IPS-NIHi7 (cell line): ENCODE results near the gene BCKDHA.
A peak's percentile ranks its signal among the peaks of the same experiment; 100 is the strongest.
"Not testable (repeated sequence)": the region's sequence is repeated elsewhere in the genome, so short reads cannot be mapped to it uniquely, and the experiment has no call there.

Source experiments
- DNase-seq: peaks from one replicate; pipeline ENCODE4 v3.0.0; 2012; ENCODE audit warnings: mixed read lengths; ENCODE audit errors: extremely low spot score

Gene BCKDHA

DNA sequence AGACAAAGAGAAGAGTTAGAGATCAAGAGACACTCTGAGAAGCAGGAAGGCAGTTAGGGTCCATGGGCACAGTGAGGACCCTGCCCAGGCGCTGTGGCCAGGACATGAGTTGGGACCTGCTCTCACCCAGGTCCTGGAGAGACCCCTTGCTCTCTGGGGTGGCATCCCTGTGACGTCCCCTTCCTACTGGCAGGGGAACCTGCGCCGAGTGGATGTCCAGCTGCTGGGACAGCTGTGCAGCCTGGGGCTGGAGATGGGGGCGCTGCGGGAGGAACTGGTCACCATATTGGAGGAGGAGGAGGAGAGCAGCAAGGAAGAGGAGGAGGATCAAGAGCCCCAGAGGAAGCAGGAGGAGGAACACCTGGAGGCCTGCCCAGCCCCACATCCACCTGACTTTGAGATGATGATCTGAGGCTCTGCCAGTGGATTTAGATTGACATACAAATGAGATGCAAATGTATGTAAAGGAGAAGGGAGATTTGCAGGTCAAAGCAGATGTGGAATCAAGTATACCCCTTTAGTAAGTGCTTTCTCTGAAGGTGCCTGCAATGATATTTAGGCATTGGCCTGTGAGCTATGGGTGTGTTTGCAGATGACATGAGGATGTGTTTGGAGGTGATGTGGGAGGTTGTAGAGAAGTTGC lies 46.3 kb downstream of the BCKDHA start:
- DNase-seq: no peak

GRCh38 chr19:41445575-41445974 lies 48.0 kb downstream of the BCKDHA start:
- no peak for DNase-seq

GRCh38 chr19:41447732-41448332 lies 50.2 kb downstream of the BCKDHA start:
- no peak for DNase-seq

- peak; percentile 97 for DNase-seq
Observed at GRCh38 chr19:41449079-41449864, 51.7 kb downstream of the BCKDHA start.

- DNase-seq: no peak
Observed at GRCh38 chr19:41449865-41450178, 52.2 kb downstream of the BCKDHA start.

DNA sequence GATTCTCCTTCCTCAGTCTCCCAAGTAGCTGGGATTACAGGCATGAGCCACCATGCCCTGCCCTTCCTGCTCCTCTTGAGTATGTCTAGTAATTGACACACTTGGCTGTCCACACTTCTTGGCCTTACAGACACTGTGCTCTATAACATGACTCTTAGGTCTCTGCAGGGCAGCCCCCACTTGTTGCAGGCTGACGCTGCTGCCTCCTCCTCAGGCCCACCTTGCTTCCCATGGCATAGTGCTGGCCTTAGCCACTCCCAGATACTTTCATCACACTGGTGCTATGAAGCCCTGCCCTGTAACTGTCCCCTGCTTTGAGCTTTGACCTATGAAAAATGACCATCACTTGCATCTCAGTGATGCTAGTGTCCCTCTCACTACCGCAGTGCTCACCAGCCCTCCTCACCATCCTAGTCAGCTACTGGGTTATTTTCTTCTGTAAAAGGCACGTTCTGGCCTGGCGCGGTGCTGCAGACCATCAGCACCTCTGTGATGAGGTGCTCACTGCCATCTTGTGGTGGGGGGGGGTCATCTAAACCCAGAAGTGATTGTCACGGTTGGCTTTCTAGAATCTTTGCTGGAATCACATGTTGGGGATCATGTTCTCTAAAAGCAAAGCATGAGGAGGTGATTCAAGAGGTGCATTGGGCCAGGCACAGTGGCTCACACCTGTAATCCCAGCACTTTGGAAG lies 55.1 kb downstream of the BCKDHA start:
- no peak for DNase-seq

DNA sequence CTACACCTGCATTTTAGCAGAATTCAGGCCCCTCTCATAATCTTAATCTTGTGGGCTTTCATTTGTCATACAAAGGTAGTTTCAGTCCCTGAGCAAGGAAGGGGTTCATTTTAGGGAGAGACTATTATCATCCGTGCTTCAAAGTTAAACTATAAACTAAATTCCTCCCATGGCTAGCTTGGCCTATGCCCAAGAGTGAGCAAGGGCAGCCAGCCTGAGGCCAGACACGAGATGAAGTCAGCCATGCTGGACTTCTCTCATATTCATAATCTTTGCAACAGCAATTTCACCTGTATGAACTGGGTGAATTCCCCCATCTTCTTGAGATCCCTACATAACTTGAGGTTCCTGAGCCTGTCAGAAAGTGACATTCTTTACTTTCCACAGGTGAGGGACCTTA lies 58.3 kb downstream of the BCKDHA start:
- no peak for DNase-seq

DNA sequence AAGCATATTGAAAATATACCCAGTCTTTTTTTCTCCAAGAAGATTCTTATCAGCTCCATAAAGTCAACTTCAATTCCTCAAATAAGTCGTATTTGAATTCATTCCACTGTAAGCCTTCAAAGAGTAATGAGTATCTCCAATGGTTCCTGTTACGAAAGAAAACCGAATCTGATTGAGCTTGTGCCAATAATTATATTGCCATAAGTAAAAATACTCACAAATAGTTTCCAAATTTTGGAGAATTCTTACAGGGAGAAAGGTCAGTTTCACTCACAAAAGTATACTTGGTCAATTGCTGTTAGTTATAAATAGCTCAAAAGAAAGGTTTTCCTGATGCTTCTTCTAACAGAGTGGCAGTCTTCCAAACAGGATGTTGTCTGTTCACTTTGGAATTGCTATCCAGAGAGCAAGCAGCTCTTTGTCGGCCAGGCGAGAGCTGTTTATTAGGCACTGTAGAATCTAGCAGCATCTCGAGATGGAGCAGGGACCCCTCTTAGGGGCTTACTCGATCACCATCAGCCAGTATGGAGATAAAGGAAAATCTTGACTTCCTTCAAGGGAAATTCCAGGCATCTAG lies 58.8 kb downstream of the BCKDHA start:
- DNase-seq: no peak

DNA sequence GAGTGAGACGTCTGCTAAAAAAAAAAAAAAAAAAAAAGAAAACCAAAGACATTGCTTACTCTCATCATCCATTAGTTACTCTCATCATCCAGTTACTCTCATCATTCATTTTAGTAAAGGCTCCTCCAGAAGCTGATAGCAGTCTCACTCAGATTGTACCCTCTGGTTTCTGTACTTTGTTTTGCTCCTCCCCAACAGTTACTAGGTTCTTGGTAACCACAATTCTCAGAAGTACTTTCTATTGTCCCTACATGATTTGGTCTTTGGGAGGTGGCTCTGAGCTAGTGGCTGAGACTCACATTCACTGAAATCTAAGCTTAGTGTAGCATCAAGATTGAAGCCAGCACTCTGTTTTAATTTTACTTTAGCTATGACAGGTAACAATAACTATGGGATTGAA lies 59.6 kb downstream of the BCKDHA start:
- DNase-seq: no peak

DNA sequence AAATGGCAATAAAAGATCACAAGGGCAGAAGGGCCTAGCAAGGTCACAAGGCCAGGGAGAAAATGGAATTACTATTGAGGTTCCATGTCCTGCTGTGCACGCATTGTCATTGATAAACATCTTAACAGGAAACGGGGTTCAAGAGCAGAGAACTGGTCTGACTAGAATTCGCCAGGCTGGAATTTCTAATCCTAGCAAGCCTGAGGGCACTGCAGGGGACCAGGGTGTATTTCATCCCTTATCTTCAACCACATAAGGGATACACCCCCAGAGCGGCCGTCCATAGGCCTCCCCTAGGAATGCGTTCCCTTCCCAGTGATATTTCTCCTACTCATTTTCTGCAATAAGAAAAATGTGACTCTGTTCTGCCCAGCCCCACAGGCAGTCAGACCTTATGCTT lies 64.9 kb downstream of the BCKDHA start:
- DNase-seq: no peak

GRCh38 chr19:41463257-41464256 lies 65.9 kb downstream of the BCKDHA start:
- not testable (repeated sequence) for DNase-seq
